Psoas muscle (tissue), 8 donors: Measurements from ENCODE around the gene NDUFB10. TPM values are rescaled to one million over a fixed set of nuclear protein-coding genes. Genes with fewer than 3 reads are reported as not detected.

ENCODE experiments used
- ATAC-seq, 4 donors: fragments of 200-7000 bp; cut with Tn5 transposase; one replicate each; pipeline ENCODE4 v1.9.1; 2020; ENCODE audit warnings: moderate library complexity in 3 of 4, mild to moderate bottlenecking in 2 of 4
- DNase-seq, 2 donors: peaks; one replicate each; pipeline ENCODE4 v3.0.0-alpha.2; 2020
- H3K27ac ChIP-seq: fragments of 200-600 bp; one replicate; pipeline ENCODE4 v1.8.0; 2022
- H3K27me3 ChIP-seq, 3 donors: fragments of 200-600 bp in 1 of 3; one replicate each; pipeline versions ENCODE4 v1.6.1 to v1.8.0; 2013 to 2022; ENCODE audit warnings: low read length in 2 of 3, mild to moderate bottlenecking in 2 of 3, moderate library complexity in 1 of 3; ENCODE audit not compliant: insufficient read depth in 3 of 3
- H3K36me3 ChIP-seq, 2 donors: fragments of 200-600 bp in 1 of 2; one replicate each; pipeline versions ENCODE4 v1.6.1 to v1.8.0; 2013 to 2022; ENCODE audit warnings: low read depth in 1 of 2, mild to moderate bottlenecking in 1 of 2, moderate library complexity in 1 of 2; ENCODE audit not compliant: insufficient read depth in 1 of 2
- H3K4me1 ChIP-seq: fragments of 200-600 bp; one replicate; pipeline ENCODE4 v1.8.0; 2022
- H3K4me3 ChIP-seq: fragments of 200-600 bp; one replicate; pipeline ENCODE4 v1.8.0; 2022; ENCODE audit warnings: mild to moderate bottlenecking
- H3K9me3 ChIP-seq: fragments of 200-600 bp; one replicate; pipeline ENCODE4 v1.8.0; 2022
- WGBS, 3 donors: extraction: QIAGEN DNeasy Blood & Tissue Kit; methylation state at CpG; one replicate each; pipeline versions ENCODE4 v1.1.6 to v1.1.7; 2013; 5-methylcytosine and 5-hydroxymethylcytosine counted together
- intact Hi-C, 2 donors: fragments of 100-400 bp; cut with DNase I; formaldehyde crosslinking; loops; one replicate each; pipeline versions ENCODE4 v1.11.0 to v1.14.2; 2022
- polyA plus RNA-seq, 3 donors: library from polyadenylated mRNA; stranded (reverse); fragments of 200-250 nt; gene quantifications; one replicate each; pipeline ENCODE4 v1.2.3, GENCODE V29; 2013
- total RNA-seq, 4 donors: library from RNA; stranded (reverse); fragmentation: NEBNext Ultra II Directional in 2 of 4; extraction: Animal tissue kit (Norgen Biotek cat#: 25700) in 2 of 4; gene quantifications; one replicate each; pipeline versions ENCODE4 v1.2.1 to v1.2.4, GENCODE V29; 2021 to 2023
- TF ChIP-seq, protein P1 (sequence below): fragments of 200-600 bp; IDR thresholded peaks from one replicate; pipeline ENCODE4 v1.8.0; 2022; ENCODE audit warnings: antibody characterized with exemption
- donor health status: healthy with polysubstance abuse.
- donor health status: DM: no; HTN: no; CAD: no; lungs with moderate emphysema.
- donor health status: Bipolar disorder and iron deficiency.
- donor health status: healthy.
- donor health status: DM: yes; HTN: yes; CAD: no.
- donor health status: DM: no; HTN: no; CAD: no.
- donor health status: DM: no; HTN: no; CAD: no.
- donor health status: DM: yes; HTN: yes; CAD: no.

Gene NDUFB10
- total and polyA plus RNA-seq, 7 donors = 350 to 870 (median 465) TPM

DNA sequence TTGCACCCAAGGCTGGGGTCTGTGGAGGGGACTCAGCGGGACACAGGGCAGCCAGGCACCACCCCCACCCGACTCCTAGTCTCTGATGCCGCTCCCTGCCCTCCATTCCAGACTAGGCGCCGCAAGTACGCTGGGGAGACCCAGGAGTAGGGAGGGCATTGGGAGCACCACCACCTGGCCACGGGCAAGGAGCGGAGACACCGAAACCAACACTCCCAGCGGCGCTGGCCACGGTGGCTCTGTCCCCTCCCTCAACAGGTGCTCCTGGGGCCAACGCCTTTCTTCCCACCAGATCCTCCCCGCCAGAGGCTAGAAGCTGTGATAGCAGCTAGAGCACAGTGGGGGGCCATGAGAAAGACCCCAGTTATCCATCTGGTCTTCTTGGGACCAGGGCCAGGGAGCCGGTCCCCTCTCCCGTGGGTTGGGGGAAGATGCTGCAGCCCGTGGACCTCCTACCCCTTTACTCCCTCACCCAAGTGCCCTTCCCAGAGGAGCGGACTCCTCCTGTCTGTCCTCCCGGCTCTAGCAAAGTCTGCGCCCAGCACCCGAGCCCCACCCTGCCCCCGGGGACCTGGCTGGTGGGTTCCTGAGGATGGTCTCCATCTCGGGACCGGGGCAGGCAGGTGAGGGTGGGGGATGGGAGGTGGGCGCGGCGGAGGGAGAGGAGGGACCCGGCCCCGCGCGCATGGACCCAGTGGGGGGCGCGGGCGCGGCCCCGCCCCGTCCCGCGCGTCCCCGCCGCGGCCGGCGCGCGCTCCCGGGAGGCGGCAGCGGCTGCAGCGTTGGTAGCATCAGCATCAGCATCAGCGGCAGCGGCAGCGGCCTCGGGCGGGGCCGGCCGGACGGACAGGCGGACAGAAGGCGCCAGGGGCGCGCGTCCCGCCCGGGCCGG lies 30.1 kb downstream of the NDUFB10 start, which contains the start of gene SYNGR3:
Gene SYNGR3, plus strand, starts transcription at position 762 of the 892 bp plus-strand sequence. CDS start 133 bp downstream, outside the sequence.
- intact Hi-C loops = no loop called here

DNA sequence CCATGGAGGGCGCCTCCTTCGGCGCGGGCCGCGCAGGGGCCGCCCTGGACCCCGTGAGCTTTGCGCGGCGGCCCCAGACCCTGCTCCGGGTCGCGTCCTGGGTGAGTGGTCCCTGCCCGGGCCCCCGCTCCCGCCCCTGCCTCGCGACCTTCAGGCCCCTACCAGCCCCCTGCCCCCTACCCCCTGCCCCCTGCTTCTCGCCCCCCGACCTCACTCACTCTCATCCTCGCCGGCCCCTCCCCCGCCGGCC lies 30.7 kb downstream of the NDUFB10 start:
- peaks cover 0 to 34% (median 20%) of the 10 kb centered on the region in 3 donors for H3K27me3 ChIP-seq
- 0 to 2% (median 1%) methylated on average over 7 to 25 of the region's 25 CpGs for WGBS, 3 donors
- peaks cover 18% of the 10 kb centered on the region for H3K4me1 ChIP-seq
- TF ChIP-seq, protein P1, sequence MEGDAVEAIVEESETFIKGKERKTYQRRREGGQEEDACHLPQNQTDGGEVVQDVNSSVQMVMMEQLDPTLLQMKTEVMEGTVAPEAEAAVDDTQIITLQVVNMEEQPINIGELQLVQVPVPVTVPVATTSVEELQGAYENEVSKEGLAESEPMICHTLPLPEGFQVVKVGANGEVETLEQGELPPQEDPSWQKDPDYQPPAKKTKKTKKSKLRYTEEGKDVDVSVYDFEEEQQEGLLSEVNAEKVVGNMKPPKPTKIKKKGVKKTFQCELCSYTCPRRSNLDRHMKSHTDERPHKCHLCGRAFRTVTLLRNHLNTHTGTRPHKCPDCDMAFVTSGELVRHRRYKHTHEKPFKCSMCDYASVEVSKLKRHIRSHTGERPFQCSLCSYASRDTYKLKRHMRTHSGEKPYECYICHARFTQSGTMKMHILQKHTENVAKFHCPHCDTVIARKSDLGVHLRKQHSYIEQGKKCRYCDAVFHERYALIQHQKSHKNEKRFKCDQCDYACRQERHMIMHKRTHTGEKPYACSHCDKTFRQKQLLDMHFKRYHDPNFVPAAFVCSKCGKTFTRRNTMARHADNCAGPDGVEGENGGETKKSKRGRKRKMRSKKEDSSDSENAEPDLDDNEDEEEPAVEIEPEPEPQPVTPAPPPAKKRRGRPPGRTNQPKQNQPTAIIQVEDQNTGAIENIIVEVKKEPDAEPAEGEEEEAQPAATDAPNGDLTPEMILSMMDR = no peak
- no peak for ATAC-seq
- no peaks in the 10 kb centered on the region for H3K9me3 ChIP-seq
- H3K4me3 ChIP-seq = no peak overlapping the region
- intact Hi-C loops = no loop called here
- no peak for DNase-seq
- H3K27ac ChIP-seq = no peak overlapping the region
- peaks cover 4 to 23% of the 10 kb centered on the region in 2 donors for H3K36me3 ChIP-seq

More for the DNA sequence above, 30.1 kb downstream of the NDUFB10 start, which contains the start of gene SYNGR3:
- H3K27ac ChIP-seq = no peak within 1 kb of the TSS
- H3K9me3 ChIP-seq = no peaks in the 10 kb centered on the region
- peak within 1 kb of the TSS; percentile 1 for H3K4me3 ChIP-seq
- ATAC-seq (no peak), DNase-seq (no peak)
- TF ChIP-seq, protein P1 = no peak
- H3K27me3 ChIP-seq = peaks cover 0 to 34% (median 20%) of the 10 kb centered on the region in 3 donors
- peaks cover 24% of the 10 kb centered on the region for H3K4me1 ChIP-seq
- 4 to 9% (median 8%) methylated on average over 21 to 67 of the region's 67 CpGs for WGBS, 3 donors
- peaks cover 4 to 24% of the 10 kb centered on the region in 2 donors for H3K36me3 ChIP-seq

DNA sequence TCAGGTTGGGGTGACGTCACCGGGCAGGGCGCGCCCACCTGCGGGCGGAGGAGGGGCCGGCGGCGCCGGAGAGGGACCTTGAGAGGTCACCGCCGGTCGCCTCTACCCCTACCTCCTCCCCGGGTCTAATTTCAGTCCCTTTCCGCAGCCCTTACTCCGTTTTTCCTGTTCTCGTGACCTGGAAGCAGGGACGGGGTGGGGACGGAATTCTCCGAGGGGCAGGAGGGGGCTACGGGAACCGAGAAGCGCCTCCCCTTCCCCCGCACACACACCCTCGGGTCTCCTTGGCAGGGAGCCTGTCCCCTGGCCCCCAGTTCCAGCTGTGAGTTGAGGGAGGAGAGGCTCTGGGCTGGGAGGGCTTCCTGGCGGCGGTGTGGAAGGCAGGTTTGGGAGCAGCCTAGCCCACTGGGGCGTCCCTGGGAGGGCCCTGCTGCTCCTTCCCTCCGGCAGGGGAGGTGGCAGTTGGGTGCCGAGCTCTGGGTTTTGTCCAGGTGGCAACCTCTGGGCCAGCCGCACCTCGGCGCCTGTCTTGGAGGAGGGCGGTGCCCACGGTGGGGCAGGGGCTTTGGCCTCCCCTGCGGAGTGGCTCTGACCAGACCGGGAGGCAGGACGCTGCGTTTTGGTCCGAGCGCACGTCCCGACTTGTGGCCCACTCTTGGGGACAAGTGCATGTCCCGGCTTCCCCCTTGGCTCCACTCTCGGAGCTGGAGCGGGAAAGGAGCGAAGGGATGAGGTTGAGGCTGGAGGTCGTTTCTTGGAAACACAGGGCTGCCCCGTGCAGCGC lies 31.2 kb downstream of the NDUFB10 start:
- 2 to 5% (median 4%) methylated on average over 31 to 50 of the region's 50 CpGs for WGBS, 3 donors
- Histone ChIP-seq H3K27me3 (peaks cover 0 to 34% (median 20%) of the 10 kb centered on the region in 3 donors), H3K36me3 (peaks cover 4 to 18% of the 10 kb centered on the region in 2 donors), H3K4me1 (peaks cover 13% of the 10 kb centered on the region), H3K4me3 (peak overlapping the region; percentile 1), H3K9me3 (no peaks in the 10 kb centered on the region), H3K27ac (no peak overlapping the region)
- DNase-seq = no peak
- ATAC-seq = no peak
- intact Hi-C loops = no loop called here
- TF ChIP-seq, protein P1 = no peak

DNA sequence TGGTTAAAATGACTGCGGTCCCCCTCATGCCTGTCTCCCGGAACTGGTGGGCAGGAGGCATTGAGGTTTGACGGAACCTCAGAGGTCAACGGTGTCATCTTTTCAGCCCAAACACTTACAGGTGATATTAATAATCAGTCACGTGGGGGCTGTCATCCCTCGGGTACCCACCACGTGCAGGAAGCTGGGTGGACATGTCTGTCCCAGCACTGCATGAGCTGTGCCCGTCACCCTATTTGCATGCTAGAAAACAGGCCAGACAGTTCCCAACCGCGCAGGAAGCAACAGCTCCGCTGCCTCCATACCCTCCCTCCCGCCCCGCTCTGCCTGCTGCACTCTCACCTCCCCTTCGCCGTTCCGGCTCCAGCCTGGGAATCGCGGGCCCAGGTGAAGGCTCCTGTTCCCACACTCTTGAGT lies 31.8 kb downstream of the NDUFB10 start:
- intact Hi-C loops = no loop called here
- 15 to 18% (median 18%) methylated on average over 17 to 18 of the region's 18 CpGs for WGBS, 3 donors
- H3K36me3 ChIP-seq = peaks cover 0 to 12% of the 10 kb centered on the region in 2 donors
- ATAC-seq = peak in 1 of 4 donors; percentile 7
- no peaks in the 10 kb centered on the region for H3K9me3 ChIP-seq
- H3K27me3 ChIP-seq = peaks cover 0 to 34% (median 20%) of the 10 kb centered on the region in 3 donors
- H3K4me3 ChIP-seq = peak overlapping the region; percentile 7
- H3K4me1 ChIP-seq = peaks cover 13% of the 10 kb centered on the region
- DNase-seq = no peak
- H3K27ac ChIP-seq = no peak overlapping the region
- TF ChIP-seq, protein P1 = no peak
